ENCODE data around the gene UBE2M. TPM values are rescaled to one million over a fixed set of nuclear protein-coding genes. Genes with fewer than 3 reads are reported as not detected.
A peak's percentile ranks its signal among the peaks of the same experiment; 100 is the strongest.

Gene UBE2M
- total RNA-seq, 4 donors from 2014 or later: 16.4 to 31.5 (median 21.7) TPM

- Histone ChIP-seq H3K36me3 (peaks cover 41% of the 10 kb centered on the region), H3K27ac (no peak overlapping the region), H3K27me3 (no peaks in the 10 kb centered on the region), H3K9me3 (no peaks in the 10 kb centered on the region), H3K4me3 (no peak overlapping the region), H3K4me1 (peaks cover 12% of the 10 kb centered on the region)
- TF ChIP-seq CTCF (IDR thresholded peaks at IDR 0.05) (no peak), POLR2A (IDR thresholded peaks at IDR 0.05) (no peak), POLR2AphosphoS5 (IDR thresholded peaks at IDR 0.05) (no peak), EP300 (IDR thresholded peaks at IDR 0.05) (no peak)
- peak; percentile 13 to 42 for DNase-seq (ENCODE audit: low spot score in 2 of 2)
- 87% methylated on average over 4 of the region's 4 CpGs for WGBS
These were observed 10.2 kb upstream of the UBE2M start for GRCh38 chr19:58568453-58569130.

DNA sequence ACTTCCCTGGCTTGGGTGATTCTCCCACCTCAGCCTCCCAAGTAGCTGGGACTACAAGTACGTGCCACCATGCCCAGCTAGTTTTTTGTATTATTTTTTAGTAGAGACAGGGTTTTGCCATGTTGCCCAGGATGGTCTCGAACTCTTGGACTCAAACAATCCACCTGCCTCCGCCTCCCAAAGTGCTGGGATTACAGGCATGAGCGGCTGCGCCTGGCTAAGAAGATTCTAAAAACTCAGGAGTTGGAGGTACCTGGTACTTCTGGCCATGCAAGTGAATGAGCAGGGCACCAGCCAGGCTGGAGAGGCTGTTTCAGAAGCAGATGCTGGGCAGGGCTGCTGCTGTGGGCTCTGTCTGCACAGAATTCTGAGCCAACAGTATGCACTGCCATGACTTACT, 8.6 kb upstream of the UBE2M start:
- H3K27ac ChIP-seq: no peak overlapping the region
- H3K4me3 ChIP-seq: no peak overlapping the region
- H3K27me3 ChIP-seq: no peaks in the 10 kb centered on the region
- TF ChIP-seq CTCF (IDR thresholded peaks at IDR 0.05) (no peak), EP300 (IDR thresholded peaks at IDR 0.05) (no peak), POLR2AphosphoS5 (IDR thresholded peaks at IDR 0.05) (no peak), POLR2A (IDR thresholded peaks at IDR 0.05) (no peak)
- peaks cover 41% of the 10 kb centered on the region for H3K36me3 ChIP-seq
- WGBS: 96% methylated on average over 5 of the region's 5 CpGs
- H3K4me1 ChIP-seq: peaks cover 21% of the 10 kb centered on the region
- H3K9me3 ChIP-seq: no peaks in the 10 kb centered on the region
- no peak for DNase-seq (ENCODE audit: low spot score in 2 of 2)

DNA sequence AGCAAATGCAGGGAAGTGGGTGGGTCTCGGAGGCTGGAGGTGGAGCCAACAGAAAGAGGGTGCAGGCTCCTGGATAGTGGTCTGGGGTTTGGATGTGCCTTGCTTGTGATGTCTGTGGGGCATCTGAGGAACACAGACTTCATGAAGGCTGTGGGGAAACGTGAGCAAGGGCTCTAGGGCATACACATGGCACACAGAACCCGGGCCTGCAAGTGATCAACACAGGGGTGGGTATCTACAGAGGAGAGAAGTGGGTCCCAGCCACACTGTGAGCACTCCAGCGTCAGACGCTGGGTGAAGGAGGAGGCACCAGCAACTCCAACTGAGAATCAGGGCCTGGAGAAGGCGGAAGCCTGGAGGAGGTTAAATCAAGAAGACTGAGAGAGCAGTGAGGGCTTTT, 5.4 kb upstream of the UBE2M start:
- 54% methylated on average over 6 of the region's 6 CpGs for WGBS
- no peak overlapping the region for H3K4me3 ChIP-seq
- no peaks in the 10 kb centered on the region for H3K9me3 ChIP-seq
- H3K27me3 ChIP-seq: no peaks in the 10 kb centered on the region
- no peak for DNase-seq (ENCODE audit: low spot score in 2 of 2)
- H3K27ac ChIP-seq: no peak overlapping the region
- H3K4me1 ChIP-seq: peaks cover 44% of the 10 kb centered on the region
- TF ChIP-seq POLR2A (IDR thresholded peaks at IDR 0.05): no peak
- no peak for TF ChIP-seq EP300 (IDR thresholded peaks at IDR 0.05)
- no peak for TF ChIP-seq POLR2AphosphoS5 (IDR thresholded peaks at IDR 0.05)
- TF ChIP-seq CTCF (IDR thresholded peaks at IDR 0.05): no peak
- H3K36me3 ChIP-seq: peaks cover 16% of the 10 kb centered on the region

- Histone ChIP-seq H3K4me1 (peaks cover 44% of the 10 kb centered on the region), H3K27me3 (no peaks in the 10 kb centered on the region), H3K9me3 (no peaks in the 10 kb centered on the region), H3K36me3 (peaks cover 13% of the 10 kb centered on the region), H3K4me3 (peak overlapping the region; percentile 44), H3K27ac (peak overlapping the region; percentile 7)
- 15% methylated on average over 6 of the region's 40 CpGs for WGBS
- TF ChIP-seq CTCF (IDR thresholded peaks at IDR 0.05) (no peak), EP300 (IDR thresholded peaks at IDR 0.05) (no peak), POLR2A (IDR thresholded peaks at IDR 0.05) (no peak)
- DNase-seq (ENCODE audit: low spot score in 2 of 2): peak in 1 of 2 donors; percentile 76
These were observed 4.7 kb upstream of the UBE2M start for GRCh38 chr19:58563034-58563573.

DNA sequence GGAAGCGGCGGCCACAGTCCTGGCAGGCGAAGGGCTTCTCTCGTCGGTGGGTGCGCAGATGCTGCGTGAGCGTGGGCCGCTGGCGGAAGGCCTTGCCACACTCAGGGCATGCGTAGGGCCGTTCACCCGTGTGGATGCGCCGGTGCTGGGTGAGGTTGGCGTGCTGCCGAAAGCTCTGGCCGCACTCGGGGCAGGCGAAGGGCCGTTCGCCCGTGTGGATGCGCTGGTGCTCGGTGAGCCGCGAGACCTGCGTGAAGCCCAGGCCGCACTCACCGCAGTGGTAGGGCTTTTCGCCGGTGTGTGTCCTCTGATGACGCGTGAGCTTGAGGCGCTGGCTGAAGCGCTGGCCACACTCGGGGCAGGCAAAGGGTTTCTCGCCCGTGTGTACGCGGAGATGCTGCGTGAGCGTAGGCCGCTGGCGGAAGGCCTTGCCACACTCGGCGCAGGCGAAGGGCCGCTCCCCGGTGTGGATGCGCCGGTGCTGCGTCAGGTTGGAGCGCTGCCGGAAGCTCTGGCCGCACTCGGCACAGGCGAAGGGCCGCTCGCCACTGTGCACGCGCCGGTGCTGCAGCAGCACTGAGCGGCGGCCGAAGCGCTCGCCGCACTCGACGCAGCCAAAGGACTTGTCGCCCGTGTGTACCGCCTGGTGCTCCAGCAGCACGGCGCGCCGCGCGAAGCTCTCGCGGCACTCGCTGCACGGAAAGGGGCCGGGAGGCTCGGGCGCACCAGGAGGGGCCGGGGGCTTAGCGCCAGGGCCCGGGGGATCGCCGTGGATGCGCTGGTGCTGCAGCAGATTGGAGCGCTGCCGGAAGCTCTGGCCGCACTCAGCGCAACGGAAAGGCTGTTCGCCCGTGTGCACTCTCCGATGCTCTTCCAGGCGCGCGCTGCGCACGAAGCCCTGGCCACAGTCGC, 4.0 kb upstream of the UBE2M start:
- 18% methylated on average over 49 of the region's 107 CpGs for WGBS
- H3K27ac ChIP-seq: peak overlapping the region; percentile 7
- no peaks in the 10 kb centered on the region for H3K27me3 ChIP-seq
- peaks cover 10% of the 10 kb centered on the region for H3K36me3 ChIP-seq
- H3K4me3 ChIP-seq: peak overlapping the region; percentile 44
- DNase-seq (ENCODE audit: low spot score in 2 of 2): no peak
- peaks cover 50% of the 10 kb centered on the region for H3K4me1 ChIP-seq
- no peaks in the 10 kb centered on the region for H3K9me3 ChIP-seq
- TF ChIP-seq EP300 (IDR thresholded peaks at IDR 0.05) (no peak), CTCF (IDR thresholded peaks at IDR 0.05) (no peak), POLR2AphosphoS5 (IDR thresholded peaks at IDR 0.05) (no peak), POLR2A (IDR thresholded peaks at IDR 0.05) (no peak)

Measured in suprapubic skin (tissue), 4 donors.